ENCODE measurements around the gene ZNRF3.

- TF ChIP-seq CTCF (IDR thresholded peaks at IDR 0.05) (no peak), ZFX (IDR thresholded peaks at IDR 0.05; ENCODE audit: borderline replicate concordance) (no peak)
These were observed 189.7 kb downstream of the ZNRF3 start, which contains the start of gene KREMEN1 for GRCh38 chr22:29072979-29073617.
